Neural cell (in vitro differentiated cells): ENCODE data around the gene LCLAT1.

Experiments
- EP300 ChIP-seq: fragments of 450-650 bp; conservative IDR thresholded peaks from 2 replicates; pipeline ENCODE4 v1.6.1; 2014; ENCODE audit warnings: antibody characterized with exemption, mild to moderate bottlenecking, moderate library complexity; ENCODE audit not compliant: poor library complexity, severe bottlenecking
- EZH2 ChIP-seq: fragments of 200-600, 300-800 bp; shearing (Covaris generic), sonication (generic); IDR thresholded peaks from 2 replicates; pipeline ENCODE4 v1.6.1; 2014; ENCODE audit warnings: antibody characterized with exemption, low read length, borderline replicate concordance, mild to moderate bottlenecking; ENCODE audit not compliant: insufficient read depth, poor library complexity, severe bottlenecking
- POLR2AphosphoS5 ChIP-seq: IDR thresholded peaks from 2 replicates; pipeline ENCODE4 v1.6.1; 2012
- RAD21 ChIP-seq: fragments of 450-650 bp; conservative IDR thresholded peaks from 2 replicates; pipeline ENCODE4 v1.6.1; 2014; ENCODE audit warnings: antibody characterized with exemption, mild to moderate bottlenecking, moderate library complexity
- REST ChIP-seq: IDR thresholded peaks from 2 replicates; pipeline ENCODE4 v1.6.1; 2012; ENCODE audit warnings: borderline replicate concordance
- SMC3 ChIP-seq: fragments of 450-650 bp; conservative IDR thresholded peaks from 2 replicates; pipeline ENCODE4 v1.6.1; 2014; ENCODE audit warnings: antibody characterized with exemption, mild to moderate bottlenecking, moderate library complexity; ENCODE audit not compliant: poor library complexity
- TF ChIP-seq, protein P1 (sequence below): fragments of 450-650 bp; IDR thresholded peaks from 2 replicates; pipeline ENCODE4 v1.5.1; 2014; ENCODE audit warnings: antibody characterized with exemption, mild to moderate bottlenecking, moderate library complexity; ENCODE audit not compliant: poor library complexity, severe bottlenecking

- TF ChIP-seq SMC3: no peak
- TF ChIP-seq, protein P1, sequence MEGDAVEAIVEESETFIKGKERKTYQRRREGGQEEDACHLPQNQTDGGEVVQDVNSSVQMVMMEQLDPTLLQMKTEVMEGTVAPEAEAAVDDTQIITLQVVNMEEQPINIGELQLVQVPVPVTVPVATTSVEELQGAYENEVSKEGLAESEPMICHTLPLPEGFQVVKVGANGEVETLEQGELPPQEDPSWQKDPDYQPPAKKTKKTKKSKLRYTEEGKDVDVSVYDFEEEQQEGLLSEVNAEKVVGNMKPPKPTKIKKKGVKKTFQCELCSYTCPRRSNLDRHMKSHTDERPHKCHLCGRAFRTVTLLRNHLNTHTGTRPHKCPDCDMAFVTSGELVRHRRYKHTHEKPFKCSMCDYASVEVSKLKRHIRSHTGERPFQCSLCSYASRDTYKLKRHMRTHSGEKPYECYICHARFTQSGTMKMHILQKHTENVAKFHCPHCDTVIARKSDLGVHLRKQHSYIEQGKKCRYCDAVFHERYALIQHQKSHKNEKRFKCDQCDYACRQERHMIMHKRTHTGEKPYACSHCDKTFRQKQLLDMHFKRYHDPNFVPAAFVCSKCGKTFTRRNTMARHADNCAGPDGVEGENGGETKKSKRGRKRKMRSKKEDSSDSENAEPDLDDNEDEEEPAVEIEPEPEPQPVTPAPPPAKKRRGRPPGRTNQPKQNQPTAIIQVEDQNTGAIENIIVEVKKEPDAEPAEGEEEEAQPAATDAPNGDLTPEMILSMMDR: no peak
- no peak for TF ChIP-seq RAD21
- no peak for TF ChIP-seq EZH2
- TF ChIP-seq REST: no peak
- TF ChIP-seq EP300: no peak
- no peak for TF ChIP-seq POLR2AphosphoS5
These were observed 8.2 kb downstream of the LCLAT1 start for GRCh38 chr2:30455114-30455738.
